Esophagus muscularis mucosa (tissue), 3 donors: Measurements from ENCODE around the gene PCCB.

Source experiments
- CTCF ChIP-seq, 3 experiments: fragments of 200-600 bp in 2 of 3; fragments of 450-650 bp in 1 of 3; sonication (generic) in 2 of 3; IDR thresholded peaks; one replicate each; pipeline ENCODE4 v1.5.1; 2017 to 2019; ENCODE audit warnings: antibody characterized with exemption in 3 of 3, mild to moderate bottlenecking in 2 of 3, moderate library complexity in 1 of 3
- POLR2A ChIP-seq: fragments of 450-650 bp; IDR thresholded peaks from one replicate; pipeline ENCODE4 v1.6.1; 2017; ENCODE audit warnings: antibody characterized with exemption, moderate library complexity, mild to moderate bottlenecking, low read depth

- TF ChIP-seq CTCF (IDR thresholded peaks at IDR 0.05) = no peak
- TF ChIP-seq POLR2A = no peak
These were observed 1.0 kb upstream of the PCCB start for GRCh38 chr3:136249091-136249490.
